HG02840 (cell line): ENCODE measurements around the gene PRKCZ.

ENCODE experiments used
- ATAC-seq: cut with Tn5 transposase; IDR thresholded peaks from one replicate; pipeline ENCODE4 v1.9.1; 2021; ENCODE audit warnings: mild to moderate bottlenecking, moderate library complexity, moderate number of reproducible peaks; ENCODE audit not compliant: unreplicated experiment, low FRiP score

The PRKCZ gene

GRCh38 chr1:2060072-2060471, 9.9 kb downstream of the PRKCZ start:
- no peak for ATAC-seq

GRCh38 chr1:2060535-2060934, 10.3 kb downstream of the PRKCZ start:
- no peak for ATAC-seq

GRCh38 chr1:2061065-2061778, 11.0 kb downstream of the PRKCZ start:
- ATAC-seq: no peak

- ATAC-seq: no peak
Observed at GRCh38 chr1:2065699-2066098, 15.5 kb downstream of the PRKCZ start.

GRCh38 chr1:2067393-2067792, 17.2 kb downstream of the PRKCZ start:
- ATAC-seq: no peak

GRCh38 chr1:2067981-2068380, 17.8 kb downstream of the PRKCZ start:
- ATAC-seq: no peak

GRCh38 chr1:2068951-2069350, 18.7 kb downstream of the PRKCZ start:
- ATAC-seq: no peak

- ATAC-seq: no peak
Observed at GRCh38 chr1:2070016-2070415, 19.8 kb downstream of the PRKCZ start.

GRCh38 chr1:2070800-2071530, 20.8 kb downstream of the PRKCZ start:
- no peak for ATAC-seq

- ATAC-seq: no peak
Observed at GRCh38 chr1:2072109-2072806, 22.0 kb downstream of the PRKCZ start.

GRCh38 chr1:2072891-2073290, 22.7 kb downstream of the PRKCZ start:
- no peak for ATAC-seq

- ATAC-seq: no peak
Observed at GRCh38 chr1:2073382-2074230, 23.4 kb downstream of the PRKCZ start.

- ATAC-seq: no peak
Observed at GRCh38 chr1:2074396-2074795, 24.2 kb downstream of the PRKCZ start.

GRCh38 chr1:2074944-2075740, 24.9 kb downstream of the PRKCZ start:
- ATAC-seq: no peak

GRCh38 chr1:2076826-2077225, 26.6 kb downstream of the PRKCZ start:
- no peak for ATAC-seq

- no peak for ATAC-seq
Observed at GRCh38 chr1:2078170-2078569, 28.0 kb downstream of the PRKCZ start.

GRCh38 chr1:2079396-2080085, 29.3 kb downstream of the PRKCZ start:
- ATAC-seq: no peak

- ATAC-seq: no peak
Observed at GRCh38 chr1:2080140-2080539, 29.9 kb downstream of the PRKCZ start.

GRCh38 chr1:2080884-2081283, 30.7 kb downstream of the PRKCZ start:
- ATAC-seq: no peak
